NB4 (cell line): Measurements from ENCODE around the gene GPR39.

ENCODE experiments used
- DNase-seq: peaks from one replicate; pipeline ENCODE4 v3.0.0; 2010; ENCODE audit warnings: low read depth
- H3K4me3 ChIP-seq: one replicate; pipeline ENCODE4 v1.5.1; 2011; ENCODE audit warnings: mild to moderate bottlenecking, low read depth, low read length, moderate library complexity
- CTCF ChIP-seq: IDR thresholded peaks from one replicate; pipeline ENCODE4 v1.5.1; 2012; ENCODE audit warnings: low read depth, low read length
- MAX ChIP-seq: IDR thresholded peaks from 2 replicates; pipeline ENCODE4 v1.6.1; 2011; ENCODE audit warnings: low read depth, low read length
- MYC ChIP-seq: IDR thresholded peaks from 2 replicates; pipeline ENCODE4 v1.6.1; 2011; ENCODE audit warnings: low read depth, low read length
- POLR2A ChIP-seq: IDR thresholded peaks from 2 replicates; pipeline ENCODE4 v1.6.1; 2011; ENCODE audit warnings: mild to moderate bottlenecking; ENCODE audit not compliant: insufficient read length; ENCODE audit errors: extremely low read depth

The GPR39 gene

GRCh38 chr2:132538331-132538855, 121.8 kb downstream of the GPR39 start:
- no peak for TF ChIP-seq CTCF
- TF ChIP-seq POLR2A: no peak
- no peak for TF ChIP-seq MAX
- no peak for TF ChIP-seq MYC
- H3K4me3 ChIP-seq: no peak overlapping the region
- no peak for DNase-seq

- DNase-seq: no peak
- H3K4me3 ChIP-seq: no peak overlapping the region
- no peak for TF ChIP-seq MYC
- no peak for TF ChIP-seq MAX
- no peak for TF ChIP-seq POLR2A
- no peak for TF ChIP-seq CTCF
Measured at GRCh38 chr2:132540166-132540565, 123.6 kb downstream of the GPR39 start.

GRCh38 chr2:132542953-132543569, 126.5 kb downstream of the GPR39 start:
- TF ChIP-seq MYC (no peak), MAX (no peak), CTCF (no peak), POLR2A (no peak)
- no peak for DNase-seq
- no peak overlapping the region for H3K4me3 ChIP-seq

GRCh38 chr2:132544006-132544630, 127.5 kb downstream of the GPR39 start:
- no peak overlapping the region for H3K4me3 ChIP-seq
- DNase-seq: no peak
- TF ChIP-seq MAX (no peak), MYC (no peak)

GRCh38 chr2:132547090-132547687, 130.6 kb downstream of the GPR39 start:
- TF ChIP-seq CTCF (peak; percentile 60), POLR2A (no peak)
- H3K4me3 ChIP-seq: no peak overlapping the region

GRCh38 chr2:132549935-132550670, 133.5 kb downstream of the GPR39 start:
- H3K4me3 ChIP-seq: no peak overlapping the region
- no peak for DNase-seq
- TF ChIP-seq POLR2A: no peak
- TF ChIP-seq MAX: no peak

More at GRCh38 chr2:132547090-132547687, 130.6 kb downstream of the GPR39 start:
- peak; percentile 72 for DNase-seq
